GM18907 (cell line): ENCODE data around the gene LSM3.

Experiments used
- ATAC-seq: cut with Tn5 transposase; IDR thresholded peaks from one replicate; pipeline ENCODE4 v1.9.1; 2021; ENCODE audit warnings: mild to moderate bottlenecking, moderate library complexity; ENCODE audit not compliant: unreplicated experiment

The LSM3 gene

GRCh38 chr3:14143271-14144225 is 35.1 kb upstream of the LSM3 start:
- ATAC-seq, result no peak

- peak; percentile 91 for ATAC-seq
These were observed 34.1 kb upstream of the LSM3 start for GRCh38 chr3:14144423-14145075.

- ATAC-seq, result no peak
These were observed 33.4 kb upstream of the LSM3 start for GRCh38 chr3:14145236-14145635.

- ATAC-seq, result no peak
These were observed 32.8 kb upstream of the LSM3 start for GRCh38 chr3:14145670-14146380.

- ATAC-seq, result no peak
These were observed 32.1 kb upstream of the LSM3 start for GRCh38 chr3:14146381-14147065.

- no peak for ATAC-seq
These were observed 31.6 kb upstream of the LSM3 start for GRCh38 chr3:14147066-14147435.

- ATAC-seq, result no peak
These were observed 31.0 kb upstream of the LSM3 start for GRCh38 chr3:14147617-14148016.

- ATAC-seq, result no peak
These were observed 30.3 kb upstream of the LSM3 start for GRCh38 chr3:14148041-14148985.

GRCh38 chr3:14150078-14150477 is 28.5 kb upstream of the LSM3 start:
- ATAC-seq, result no peak

- ATAC-seq, result no peak
These were observed 28.0 kb upstream of the LSM3 start for GRCh38 chr3:14150491-14151230.

- ATAC-seq, result no peak
These were observed 27.0 kb upstream of the LSM3 start for GRCh38 chr3:14151471-14152083.

GRCh38 chr3:14152233-14152962 is 26.2 kb upstream of the LSM3 start:
- no peak for ATAC-seq

- no peak for ATAC-seq
These were observed 25.7 kb upstream of the LSM3 start for GRCh38 chr3:14152963-14153355.

- ATAC-seq, result no peak
These were observed 25.0 kb upstream of the LSM3 start for GRCh38 chr3:14153663-14154062.

GRCh38 chr3:14154276-14154675 is 24.3 kb upstream of the LSM3 start:
- ATAC-seq, result no peak

- no peak for ATAC-seq
These were observed 23.6 kb upstream of the LSM3 start for GRCh38 chr3:14154895-14155440.

GRCh38 chr3:14156201-14156600 is 22.4 kb upstream of the LSM3 start:
- ATAC-seq, result no peak
